ENCODE data around the gene TAGLN2. TPM values are rescaled to one million over a fixed set of nuclear protein-coding genes. Genes with fewer than 3 reads are reported as not detected.
"Not testable (repeated sequence)": the region's sequence is repeated elsewhere in the genome, so short reads cannot be mapped to it uniquely, and the experiment has no call there.

TAGLN2 gene
- polyA plus RNA-seq, 3 donors = 273 to 442 (median 340) TPM

GRCh38 chr1:159915571-159916241, 9.6 kb downstream of the TAGLN2 start:
- WGBS, 3 donors = 32 to 66% (median 63%) methylated on average over 5 of the region's 5 CpGs
- no peak overlapping the region for H3K27ac ChIP-seq (ENCODE audit: low read depth, low read length)

GRCh38 chr1:159914252-159915018, 10.9 kb downstream of the TAGLN2 start:
- WGBS, 3 donors = 73 to 91% (median 88%) methylated on average over 10 of the region's 10 CpGs
- H3K27ac ChIP-seq (ENCODE audit: low read depth, low read length) = no peak overlapping the region

DNA sequence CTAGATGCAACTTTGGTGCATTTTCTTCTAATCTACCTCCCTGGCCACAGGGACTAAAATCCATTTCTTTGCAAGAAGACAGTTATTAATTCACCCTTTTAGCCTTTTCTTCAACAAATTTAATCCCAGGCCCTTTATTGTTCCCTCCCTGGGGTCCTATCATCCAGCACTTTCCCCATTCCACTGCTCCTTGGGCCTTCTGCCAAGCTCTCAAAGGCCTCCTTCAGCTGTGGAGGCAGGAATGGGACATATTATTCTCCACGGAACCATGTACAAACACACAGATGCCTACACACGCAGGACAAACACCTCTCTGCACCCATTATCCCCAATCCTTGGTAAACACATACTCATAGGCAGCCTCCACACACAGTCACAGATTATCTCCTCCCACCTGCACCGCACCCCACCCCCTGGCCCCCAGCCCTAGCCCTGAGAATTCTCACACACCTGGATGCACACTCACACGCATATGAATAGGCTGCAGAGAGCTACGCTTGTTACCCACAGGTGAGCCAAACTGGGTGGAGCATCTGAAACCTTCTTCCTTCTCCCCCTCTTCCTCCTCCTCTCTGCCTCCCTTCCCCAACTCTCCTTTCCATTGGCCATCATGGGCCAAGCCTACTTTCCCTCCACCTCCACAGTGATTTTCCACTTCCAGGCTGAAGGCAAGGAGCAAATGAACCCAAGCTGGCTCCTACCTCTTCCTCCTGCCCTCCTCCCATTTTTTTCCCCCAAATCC, 11.7 kb downstream of the TAGLN2 start:
- WGBS, 3 donors = 36 to 74% (median 60%) methylated on average over 5 of the region's 5 CpGs
- H3K27ac ChIP-seq (ENCODE audit: low read depth, low read length) = no peak overlapping the region

GRCh38 chr1:159911326-159912070, 13.8 kb downstream of the TAGLN2 start:
- 54 to 72% (median 55%) methylated on average over 6 of the region's 6 CpGs for WGBS, 3 donors
- H3K27ac ChIP-seq (ENCODE audit: low read depth, low read length) = no peak overlapping the region

GRCh38 chr1:159908031-159908940, 17.0 kb downstream of the TAGLN2 start:
- no peak overlapping the region for H3K27ac ChIP-seq (ENCODE audit: low read depth, low read length)
- 66 to 85% (median 82%) methylated on average over 9 of the region's 9 CpGs for WGBS, 3 donors

DNA sequence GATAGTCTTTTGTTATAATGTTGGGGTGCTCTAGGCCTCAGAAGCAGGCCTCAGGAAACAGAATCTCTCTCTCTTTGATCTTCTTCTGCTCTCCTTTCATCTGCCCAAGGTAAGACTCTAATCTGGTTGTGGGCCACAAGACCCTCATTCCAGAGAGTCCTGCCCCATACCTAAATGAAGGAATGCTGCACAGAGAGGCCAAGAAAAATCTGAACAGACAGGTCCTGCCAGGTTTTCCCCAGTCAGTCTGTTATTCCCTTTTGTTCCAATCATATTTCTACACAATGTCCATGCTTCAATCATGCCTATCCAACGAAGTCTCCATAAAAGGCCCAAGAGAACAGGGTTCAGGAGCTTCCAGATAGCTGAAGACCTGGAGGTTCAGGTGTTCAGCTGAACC, 18.3 kb downstream of the TAGLN2 start:
- H3K27ac ChIP-seq (ENCODE audit: low read depth, low read length) = no peak overlapping the region
- 64 to 89% (median 83%) methylated on average over 1 of the region's 1 CpG for WGBS, 3 donors

- 67 to 81% (median 76%) methylated on average over 3 of the region's 3 CpGs for WGBS, 3 donors
- not testable (repeated sequence) for H3K27ac ChIP-seq (ENCODE audit: low read depth, low read length)
These were observed 21.3 kb downstream of the TAGLN2 start for GRCh38 chr1:159904036-159904435.

DNA sequence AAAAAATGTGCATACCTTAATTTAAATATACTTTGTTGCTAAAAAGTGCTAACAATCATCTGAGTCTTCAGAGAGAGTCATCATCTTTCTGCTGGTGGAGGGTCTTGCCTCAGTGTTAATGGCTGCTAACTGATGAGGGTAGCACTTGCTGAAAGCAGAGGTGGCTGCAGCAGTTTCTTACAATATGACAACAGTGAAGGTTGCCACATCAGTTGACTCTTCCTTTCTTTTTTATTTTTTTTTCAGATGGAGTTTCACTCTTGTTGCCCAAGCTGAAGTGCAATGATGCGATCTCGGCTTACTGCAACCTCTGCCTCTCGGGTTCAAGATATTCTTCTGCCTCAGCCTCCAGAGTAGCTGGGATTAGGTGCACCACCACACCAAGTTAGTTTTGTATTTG, 22.8 kb downstream of the TAGLN2 start:
- 64 to 100% (median 82%) methylated on average over 3 of the region's 3 CpGs for WGBS, 3 donors
- H3K27ac ChIP-seq (ENCODE audit: low read depth, low read length) = no peak overlapping the region

GRCh38 chr1:159900755-159901360, 24.4 kb downstream of the TAGLN2 start:
- WGBS, 3 donors = 49 to 84% (median 76%) methylated on average over 2 of the region's 2 CpGs
- no peak overlapping the region for H3K27ac ChIP-seq (ENCODE audit: low read depth, low read length)

DNA sequence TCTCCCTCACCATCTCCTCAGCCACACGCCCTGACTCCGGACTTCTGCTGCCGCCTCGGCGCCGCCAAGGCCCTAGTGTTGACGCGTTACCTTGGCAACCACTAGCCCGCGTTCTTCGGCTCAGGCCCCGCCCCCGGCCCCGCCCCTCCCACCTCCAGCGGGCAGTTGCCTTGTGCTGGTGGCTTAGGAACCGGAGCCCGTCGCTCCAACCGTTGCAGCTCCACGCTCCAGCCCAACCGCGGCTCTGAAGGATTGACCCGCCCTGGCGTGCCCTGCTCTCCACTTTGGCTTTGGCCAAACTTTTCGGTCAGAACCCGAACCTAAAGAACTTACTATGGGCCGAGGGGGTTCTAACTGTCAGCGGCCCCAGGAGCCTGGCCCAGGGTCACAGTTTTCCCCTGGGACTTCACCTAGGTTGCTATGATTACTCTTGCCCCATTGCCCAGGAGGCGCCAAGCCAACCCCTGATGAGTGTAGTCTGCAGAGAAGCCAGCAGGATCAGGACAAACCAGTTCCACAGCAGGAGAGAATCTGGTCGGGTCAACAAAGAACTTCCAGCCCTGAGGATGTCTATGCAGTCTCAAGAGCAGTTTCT, 25.1 kb downstream of the TAGLN2 start, which contains the start of gene CFAP45:
Gene CFAP45 (minus strand): TSS at position 80 of the 595 bp plus-strand sequence. CDS start 67 bp downstream, at position 13.
- H3K27ac ChIP-seq (ENCODE audit: low read depth, low read length) = no peak within 1 kb of the TSS
- 10 to 28% (median 18%) methylated on average over 30 of the region's 30 CpGs for WGBS, 3 donors

DNA sequence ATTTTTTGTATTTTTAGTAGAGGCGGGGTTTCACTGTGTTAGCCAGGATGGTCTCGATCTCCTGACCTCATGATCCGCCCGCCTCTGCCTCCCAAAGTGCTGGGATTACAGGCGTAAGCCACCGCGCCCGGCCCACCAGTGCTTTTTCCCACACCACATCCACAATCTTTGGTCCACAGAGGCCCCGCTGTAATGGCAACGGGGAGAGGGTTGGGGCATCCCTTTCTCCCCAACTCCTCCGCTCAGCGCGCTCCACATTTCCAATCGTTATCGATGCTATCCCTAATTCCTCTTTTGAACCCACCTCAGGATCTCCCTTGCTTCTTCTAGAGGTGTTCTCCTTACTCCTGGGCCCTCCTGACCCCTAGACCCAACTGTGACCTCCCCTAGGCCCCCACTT, 25.7 kb downstream of the TAGLN2 start:
- WGBS, 3 donors = 82 to 92% (median 90%) methylated on average over 11 to 14 of the region's 15 CpGs
- not testable (repeated sequence) for H3K27ac ChIP-seq (ENCODE audit: low read depth, low read length)

DNA sequence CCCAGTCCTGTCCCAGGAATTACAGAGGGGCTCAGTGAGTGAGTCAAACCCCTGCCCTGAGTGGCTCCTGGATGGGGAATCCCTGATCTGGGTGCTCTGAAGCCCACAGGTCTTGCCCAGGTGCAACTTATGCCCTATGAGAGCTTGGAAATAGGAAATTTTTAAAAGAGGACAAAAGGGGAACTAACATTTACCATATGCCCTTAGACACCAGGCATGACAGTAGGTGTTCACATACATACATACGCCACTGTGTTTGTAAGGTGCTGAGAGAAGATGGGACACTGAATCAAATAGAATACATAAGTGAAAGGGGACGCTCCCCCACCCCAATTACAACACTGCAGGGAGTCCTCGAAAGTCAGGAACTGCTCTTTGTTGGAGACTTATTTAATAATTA, 26.8 kb downstream of the TAGLN2 start:
- WGBS, 3 donors = 85 to 88% (median 87%) methylated on average over 3 of the region's 3 CpGs
- no peak overlapping the region for H3K27ac ChIP-seq (ENCODE audit: low read depth, low read length)

- no peak overlapping the region for H3K27ac ChIP-seq (ENCODE audit: low read depth, low read length)
- 58 to 94% (median 71%) methylated on average over 3 of the region's 3 CpGs for WGBS, 3 donors
These were observed 27.3 kb downstream of the TAGLN2 start for GRCh38 chr1:159897962-159898361.

- no peak overlapping the region for H3K27ac ChIP-seq (ENCODE audit: low read depth, low read length)
- WGBS, 3 donors = 63 to 79% (median 64%) methylated on average over 3 of the region's 3 CpGs
These were observed 28.8 kb downstream of the TAGLN2 start for GRCh38 chr1:159896546-159896930.

DNA sequence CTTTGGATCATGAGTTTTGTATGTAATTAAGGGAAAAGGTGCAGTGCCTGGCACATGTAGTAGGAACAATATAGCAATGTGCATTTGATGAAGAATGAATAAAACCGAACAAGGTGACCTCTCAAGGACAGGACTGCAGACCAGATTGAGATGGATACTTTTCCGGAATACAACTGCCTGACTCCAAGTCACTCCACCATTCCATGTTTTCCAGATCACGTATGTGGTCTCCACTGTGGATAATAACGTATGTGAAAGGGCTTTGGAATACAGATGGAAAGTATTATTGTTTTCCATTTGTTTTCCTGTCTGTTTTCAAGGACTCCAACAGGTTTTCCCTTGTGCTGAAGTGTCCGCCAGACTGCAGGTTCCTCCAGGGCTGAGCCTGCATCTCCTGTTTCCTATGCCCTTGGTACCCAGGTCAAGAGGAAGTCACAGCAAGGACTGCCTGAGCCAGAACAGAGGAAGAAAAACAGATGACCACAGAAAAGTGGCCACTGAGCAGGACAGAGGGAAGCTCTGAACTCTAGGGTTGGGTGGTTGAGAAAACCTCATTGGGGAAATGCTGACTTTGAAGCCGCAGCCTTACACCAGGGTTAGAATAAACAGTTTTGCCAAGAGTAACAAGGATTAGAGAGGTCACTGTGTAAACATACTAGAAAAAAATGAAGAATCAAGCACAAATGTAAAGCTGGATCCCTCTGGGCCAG, 29.3 kb downstream of the TAGLN2 start:
- WGBS, 3 donors = 65 to 79% (median 65%) methylated on average over 6 of the region's 6 CpGs
- no peak overlapping the region for H3K27ac ChIP-seq (ENCODE audit: low read depth, low read length)

DNA sequence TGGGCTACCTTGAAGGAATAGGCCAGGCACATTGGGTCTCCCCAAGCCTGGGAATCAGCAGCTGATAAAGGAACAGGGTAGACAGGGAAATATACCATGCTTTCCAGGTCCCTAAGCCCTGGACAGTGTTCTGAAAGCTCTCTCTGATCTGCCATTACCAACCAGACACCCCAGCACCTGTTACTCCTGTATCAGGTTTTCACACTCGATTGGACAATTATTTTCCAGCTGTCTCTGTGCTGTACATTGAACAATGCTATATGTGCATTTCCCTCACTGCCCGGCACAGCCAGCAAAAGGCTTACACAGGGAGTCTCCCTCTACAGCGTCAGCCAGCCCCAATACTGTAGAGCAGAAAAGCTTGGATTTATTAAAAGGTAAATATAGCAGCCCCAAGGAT, 30.0 kb downstream of the TAGLN2 start:
- 79 to 80% (median 79%) methylated on average over 3 of the region's 3 CpGs for WGBS, 3 donors
- H3K27ac ChIP-seq (ENCODE audit: low read depth, low read length) = no peak overlapping the region
